ELR (cell line): ENCODE results near the gene UNK.
"Not testable (repeated sequence)": the region's sequence is repeated elsewhere in the genome, so short reads cannot be mapped to it uniquely, and the experiment has no call there.

Source experiments
- DNase-seq: peaks from one replicate; pipeline ENCODE4 v3.0.0-alpha.2; 2015; ENCODE audit warnings: low read depth

The UNK gene

DNA sequence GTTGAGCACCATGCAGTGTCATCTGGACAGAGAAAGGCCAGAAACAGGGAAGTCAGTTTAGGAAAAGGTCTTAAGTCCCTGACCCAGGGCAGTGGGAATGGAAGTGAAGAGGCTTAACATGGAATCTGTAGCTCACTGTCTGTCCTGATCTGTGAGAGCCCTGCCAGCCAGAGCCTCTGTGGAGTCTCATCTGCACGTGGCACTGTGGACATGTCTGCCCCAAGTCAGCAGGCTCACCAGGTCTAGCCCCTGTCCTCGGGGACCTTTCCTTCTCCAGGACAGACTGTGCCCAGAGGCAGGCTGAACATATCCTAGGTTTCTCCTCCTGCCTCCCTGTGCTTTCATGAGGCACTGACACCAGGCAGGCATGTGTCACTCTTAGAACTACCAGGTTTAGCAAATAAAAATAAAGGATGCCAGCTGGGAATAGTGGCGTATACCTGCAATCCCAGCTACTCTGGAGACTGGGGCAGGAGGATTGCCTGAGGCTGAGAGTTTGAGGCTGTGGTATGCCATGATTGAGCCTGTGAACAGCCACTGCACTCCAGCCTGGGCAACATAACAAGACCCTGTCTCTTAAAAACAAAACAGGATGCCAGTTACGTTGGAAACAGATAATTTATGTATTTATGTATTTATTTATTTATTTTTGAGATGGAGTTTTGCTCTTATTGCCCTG, 22.4 kb downstream of the UNK start:
- no peak for DNase-seq

GRCh38 chr17:75807861-75808260, 23.3 kb downstream of the UNK start:
- DNase-seq = no peak

GRCh38 chr17:75808549-75808904, 23.9 kb downstream of the UNK start:
- DNase-seq = no peak

- DNase-seq = peak; percentile 46
These were observed 24.5 kb downstream of the UNK start for GRCh38 chr17:75808905-75809621.

GRCh38 chr17:75809631-75810111, 25.1 kb downstream of the UNK start:
- no peak for DNase-seq

DNA sequence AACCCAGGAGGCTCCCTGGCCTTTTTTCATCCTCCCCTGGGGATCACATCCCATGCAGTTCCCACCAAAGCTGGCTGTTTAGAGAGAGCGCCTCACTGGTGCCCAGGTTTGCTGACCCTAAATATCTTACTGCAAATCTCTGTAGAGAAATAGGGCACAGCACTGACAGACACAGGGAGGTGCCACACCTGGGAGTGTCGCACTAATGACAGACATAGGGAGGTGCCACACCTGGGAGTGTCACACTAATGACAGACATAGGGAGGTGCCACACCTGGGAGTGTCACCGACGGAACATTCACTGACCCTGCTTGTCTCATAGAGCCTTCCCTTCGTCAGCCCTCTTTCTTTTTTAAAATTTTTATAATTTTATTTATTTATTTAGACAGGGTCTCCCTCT, 25.6 kb downstream of the UNK start:
- DNase-seq = no peak

- not testable (repeated sequence) for DNase-seq
These were observed 26.1 kb downstream of the UNK start for GRCh38 chr17:75810756-75811155.

DNA sequence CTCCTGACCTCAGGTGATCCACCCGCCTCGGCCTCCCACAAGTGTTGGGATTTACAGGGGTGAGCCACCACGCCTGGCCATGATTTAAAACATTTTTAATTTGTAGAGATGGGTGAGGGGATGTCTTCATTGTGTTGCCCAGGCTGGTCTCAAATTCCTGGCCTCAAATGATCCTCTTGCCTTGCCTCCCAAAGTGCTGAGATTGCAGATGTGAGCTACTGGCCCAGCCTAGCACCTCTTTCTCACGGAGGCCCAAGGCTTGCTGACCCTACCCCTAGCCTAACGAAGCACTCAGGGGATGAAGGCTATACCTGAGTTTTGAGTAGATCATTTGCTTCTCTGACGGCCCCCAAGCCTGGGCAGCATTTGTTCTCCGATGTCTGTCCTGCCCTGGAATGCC, 26.6 kb downstream of the UNK start:
- DNase-seq = no peak

GRCh38 chr17:75812096-75813013, 27.7 kb downstream of the UNK start:
- no peak for DNase-seq

GRCh38 chr17:75813081-75814020, 28.7 kb downstream of the UNK start:
- DNase-seq = no peak

DNA sequence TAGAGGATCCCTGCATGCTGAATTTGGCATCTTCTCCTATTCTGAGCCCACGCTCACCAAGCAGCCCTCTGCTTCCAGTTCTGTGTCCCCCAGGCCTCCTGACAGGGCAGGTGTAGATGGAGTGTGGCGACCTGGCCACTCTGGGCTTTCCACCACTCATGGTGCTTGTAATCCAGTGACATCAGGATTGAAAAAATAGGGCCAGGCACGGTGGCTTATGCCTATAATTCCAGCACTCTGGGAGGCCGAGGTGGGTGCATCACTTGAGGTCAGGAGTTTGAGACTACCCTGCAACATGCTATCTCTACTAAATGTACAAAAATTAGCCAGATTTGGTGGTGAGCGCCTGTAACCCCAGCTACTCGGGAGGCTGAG, 29.4 kb downstream of the UNK start:
- no peak for DNase-seq

GRCh38 chr17:75814900-75815373, 30.3 kb downstream of the UNK start:
- peak; percentile 93 for DNase-seq

DNA sequence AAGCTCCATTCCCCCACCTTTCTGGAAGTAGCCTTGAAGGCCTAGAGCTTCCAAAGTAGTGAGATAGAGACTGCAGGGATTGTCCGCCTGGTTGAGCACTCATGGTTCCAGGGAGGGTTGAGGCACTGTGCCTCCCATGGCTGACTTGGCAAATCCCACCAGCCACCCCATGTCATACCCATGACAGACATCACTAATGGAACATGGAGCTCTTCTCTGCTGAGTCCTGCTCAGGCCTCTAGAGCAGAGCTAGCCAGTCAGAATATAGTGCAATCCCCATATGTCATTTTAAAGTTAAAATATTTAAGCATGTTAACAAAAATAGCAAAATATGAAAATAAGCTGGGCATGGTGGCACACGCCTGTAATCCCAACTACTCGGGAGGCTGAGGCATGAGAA, 30.8 kb downstream of the UNK start:
- DNase-seq = no peak

DNA sequence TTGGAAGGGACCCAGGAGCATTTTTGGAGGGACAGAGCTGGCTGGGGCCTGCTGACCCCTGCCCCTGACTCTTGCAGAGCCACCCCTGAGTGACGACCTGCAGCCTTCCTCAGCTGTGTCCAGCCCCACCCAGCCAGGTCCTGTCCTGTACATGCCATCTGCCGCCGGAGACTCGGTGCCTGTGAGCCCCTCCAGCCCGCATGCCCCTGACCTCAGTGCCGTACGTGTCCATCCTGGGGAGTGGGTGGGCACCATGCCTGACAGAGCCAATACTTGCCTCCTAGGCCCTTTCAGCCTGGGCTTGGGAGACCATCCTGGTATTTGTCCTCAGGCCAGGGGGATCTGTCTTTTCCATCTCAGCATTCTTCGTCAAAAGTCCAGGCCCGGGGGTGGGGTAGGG, 32.1 kb downstream of the UNK start:
- DNase-seq = no peak

DNA sequence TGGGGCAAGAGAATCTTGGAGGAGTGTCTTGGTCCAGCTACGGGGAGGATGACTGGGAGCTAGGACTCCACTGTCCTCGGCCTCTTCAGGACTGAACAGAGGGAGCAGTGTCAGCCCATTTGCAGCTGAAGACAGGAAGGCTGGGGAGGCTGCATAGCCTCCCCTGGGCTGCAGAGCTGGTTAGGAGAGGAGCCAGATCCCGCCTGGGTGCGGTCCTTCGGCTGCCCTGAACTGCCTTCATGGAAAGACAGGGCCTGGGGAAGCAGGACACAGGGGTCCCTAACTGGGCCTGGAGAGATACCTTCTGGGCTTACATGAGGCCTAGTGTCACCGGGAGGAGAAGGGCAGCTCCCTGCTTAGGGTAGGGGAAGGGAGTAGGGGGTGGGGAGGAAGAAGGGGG, 33.0 kb downstream of the UNK start:
- DNase-seq = no peak

- DNase-seq = no peak
These were observed 33.8 kb downstream of the UNK start for GRCh38 chr17:75818326-75818885.

DNA sequence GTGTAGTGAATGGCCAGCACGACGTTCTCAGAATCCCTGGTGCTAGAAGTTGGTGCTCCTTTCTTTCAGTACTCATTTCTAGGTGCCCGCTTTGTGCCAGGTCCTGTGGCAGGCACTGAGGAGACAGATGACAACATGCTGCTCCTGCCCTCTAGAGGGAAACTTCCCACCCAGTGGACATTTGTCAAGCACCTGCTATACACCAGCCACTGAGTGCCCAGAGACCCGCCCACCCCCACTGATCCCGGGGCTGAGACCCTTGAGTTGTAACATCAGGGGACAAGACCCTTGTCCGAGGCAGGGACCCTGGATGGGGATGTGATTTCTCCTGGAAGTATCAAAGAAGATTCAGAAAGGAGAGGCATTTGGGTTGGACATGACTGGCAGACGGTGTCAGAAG, 34.5 kb downstream of the UNK start:
- no peak for DNase-seq

- DNase-seq = no peak
These were observed 35.1 kb downstream of the UNK start for GRCh38 chr17:75819678-75820077.

- no peak for DNase-seq
These were observed 35.8 kb downstream of the UNK start for GRCh38 chr17:75820094-75821080.

DNA sequence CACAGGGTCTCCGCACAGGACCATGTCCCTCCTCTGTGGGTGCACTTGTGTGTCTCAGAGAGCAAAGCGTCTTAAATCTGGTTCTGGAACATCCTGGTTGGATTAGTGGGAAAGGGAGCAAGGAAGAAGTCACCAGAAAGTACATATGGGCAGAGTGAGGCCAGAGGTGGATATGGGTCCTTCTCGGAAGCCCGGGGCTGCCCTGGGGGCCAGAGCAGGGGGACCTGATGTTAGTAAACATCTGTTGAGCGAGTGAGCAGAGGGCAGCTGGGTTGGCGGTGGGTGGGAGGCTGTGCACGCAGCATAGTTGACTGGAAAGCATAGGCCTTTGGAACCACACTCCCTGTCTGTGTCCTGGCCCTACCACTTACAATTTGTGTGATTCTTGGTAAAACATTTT, 36.9 kb downstream of the UNK start:
- DNase-seq = no peak
